OCI-LY7 (cell line): Measurements from ENCODE around the gene MED4.

ENCODE experiments used
- CTCF ChIP-seq: fragments of 200-600 bp; sonication (generic); conservative IDR thresholded peaks from 2 replicates; pipeline ENCODE4 v1.5.1; 2014; ENCODE audit warnings: mild to moderate bottlenecking, antibody characterized with exemption, low read length, moderate library complexity, mixed read lengths
- EZH2phosphoT487 ChIP-seq: fragments of 200-600 bp; sonication (generic); IDR thresholded peaks from 2 replicates; pipeline ENCODE4 v1.6.1; 2018; ENCODE audit warnings: low read depth, borderline replicate concordance, mild to moderate bottlenecking, mixed run types, antibody characterized with exemption, low read length, moderate library complexity, mixed read lengths

GRCh38 chr13:48070942-48071341 lies 24.0 kb downstream of the MED4 start:
- no peak for TF ChIP-seq CTCF
- no peak for TF ChIP-seq EZH2phosphoT487
